Activated T-cell treated with anti-CD3 and anti-CD28 coated beads for 1 hour (primary cell): ENCODE results near the gene B3GNT2.
"Not testable (repeated sequence)": the region's sequence is repeated elsewhere in the genome, so short reads cannot be mapped to it uniquely, and the experiment has no call there.

Experiments used
- DNase-seq: peaks from one replicate; pipeline ENCODE4 v3.0.0-alpha.2; 2020; ENCODE audit warnings: low read depth

B3GNT2 gene, protein sequence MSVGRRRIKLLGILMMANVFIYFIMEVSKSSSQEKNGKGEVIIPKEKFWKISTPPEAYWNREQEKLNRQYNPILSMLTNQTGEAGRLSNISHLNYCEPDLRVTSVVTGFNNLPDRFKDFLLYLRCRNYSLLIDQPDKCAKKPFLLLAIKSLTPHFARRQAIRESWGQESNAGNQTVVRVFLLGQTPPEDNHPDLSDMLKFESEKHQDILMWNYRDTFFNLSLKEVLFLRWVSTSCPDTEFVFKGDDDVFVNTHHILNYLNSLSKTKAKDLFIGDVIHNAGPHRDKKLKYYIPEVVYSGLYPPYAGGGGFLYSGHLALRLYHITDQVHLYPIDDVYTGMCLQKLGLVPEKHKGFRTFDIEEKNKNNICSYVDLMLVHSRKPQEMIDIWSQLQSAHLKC

GRCh38 chr2:62195421-62196277 is at the start of gene B3GNT2:
Gene B3GNT2 (plus strand): TSS chr2:62196115. CDS start chr2:62222221, 26,106 bp downstream.
- DNase-seq = peak; percentile 79

GRCh38 chr2:62146790-62147189 is 49.1 kb upstream of the B3GNT2 start:
- DNase-seq = peak; percentile 7

DNA sequence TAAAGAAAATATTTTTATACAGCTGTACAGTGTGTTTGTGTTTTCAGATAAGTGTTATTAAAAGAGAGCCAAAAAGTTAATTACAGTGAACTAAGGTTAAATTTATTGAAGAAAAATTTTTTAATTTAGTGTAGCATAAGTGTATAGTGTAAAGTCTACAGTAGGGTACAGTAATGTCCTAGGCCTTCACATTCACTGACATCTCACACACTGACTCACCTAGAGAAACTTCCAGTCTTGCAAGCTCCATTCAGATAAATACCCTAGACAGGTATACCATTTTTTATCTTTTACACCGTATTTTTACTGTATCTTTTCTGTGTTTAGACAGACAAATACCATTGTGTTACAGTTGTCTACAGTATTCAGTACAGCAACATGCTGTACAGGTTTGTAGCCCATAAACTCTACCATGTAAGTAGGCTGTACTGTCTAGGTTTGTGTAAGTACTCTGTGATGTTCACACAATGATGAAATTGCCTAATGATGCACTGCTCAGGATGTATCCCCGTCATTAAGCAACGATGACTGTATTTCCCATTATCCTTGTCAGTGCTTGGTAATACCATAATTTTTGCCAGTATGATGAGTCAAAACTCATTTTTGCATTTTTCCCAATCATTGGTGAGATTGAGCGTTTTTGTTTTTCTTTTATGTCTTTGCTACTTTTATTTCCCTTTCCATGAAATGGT is 48.2 kb upstream of the B3GNT2 start:
- no peak for DNase-seq

DNA sequence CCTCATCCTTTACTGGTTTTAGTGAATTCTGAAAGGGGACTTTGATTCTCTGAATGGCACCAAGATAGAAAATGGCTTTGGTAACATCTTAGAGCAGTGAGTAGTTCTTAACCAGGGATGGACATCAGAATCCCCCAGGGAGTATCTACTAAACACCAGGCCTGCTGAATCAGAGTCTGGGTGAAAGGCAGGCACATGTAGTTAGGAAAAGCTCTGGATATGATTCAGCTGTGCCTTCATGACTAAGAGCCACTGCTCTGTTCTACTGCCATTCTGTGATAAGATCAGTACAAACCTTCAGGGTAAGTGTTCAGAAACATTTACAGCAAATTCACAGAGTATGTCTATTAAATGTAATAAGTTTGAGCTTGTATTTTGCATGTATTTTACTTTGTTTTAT is 46.2 kb upstream of the B3GNT2 start:
- DNase-seq = no peak

DNA sequence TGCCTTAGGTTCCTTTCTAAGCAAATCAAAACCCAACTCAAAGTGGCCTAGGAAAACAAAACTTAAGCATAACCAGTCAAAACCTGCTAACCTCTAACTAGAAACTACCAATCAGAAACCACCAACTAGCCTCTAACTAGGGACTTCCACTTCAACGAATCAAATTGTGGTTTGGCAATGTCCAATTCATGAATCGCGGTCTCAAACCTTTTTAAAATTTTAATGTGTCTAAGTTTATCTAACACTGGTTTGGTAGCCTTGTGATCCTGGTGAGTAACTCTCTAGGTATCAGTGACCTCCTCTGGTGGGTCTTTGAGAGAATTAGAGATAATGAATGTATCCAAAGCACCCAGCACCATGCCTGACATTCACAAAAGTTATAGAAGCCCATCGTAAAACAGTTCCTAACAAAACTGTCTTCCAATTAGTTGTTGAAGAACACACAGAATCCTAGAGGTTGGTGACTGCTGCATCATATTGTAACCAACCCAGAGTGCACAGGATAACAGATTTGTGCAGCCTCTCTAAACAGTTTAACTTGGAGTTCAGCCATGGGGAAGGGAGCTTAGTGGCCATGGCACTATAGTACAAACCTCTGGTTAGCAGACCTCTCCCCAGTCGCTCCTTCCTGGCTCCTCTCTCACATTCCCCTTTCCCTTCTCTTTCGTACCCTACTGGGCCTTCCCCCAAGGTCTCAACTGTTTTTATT is 45.2 kb upstream of the B3GNT2 start:
- DNase-seq = no peak

DNA sequence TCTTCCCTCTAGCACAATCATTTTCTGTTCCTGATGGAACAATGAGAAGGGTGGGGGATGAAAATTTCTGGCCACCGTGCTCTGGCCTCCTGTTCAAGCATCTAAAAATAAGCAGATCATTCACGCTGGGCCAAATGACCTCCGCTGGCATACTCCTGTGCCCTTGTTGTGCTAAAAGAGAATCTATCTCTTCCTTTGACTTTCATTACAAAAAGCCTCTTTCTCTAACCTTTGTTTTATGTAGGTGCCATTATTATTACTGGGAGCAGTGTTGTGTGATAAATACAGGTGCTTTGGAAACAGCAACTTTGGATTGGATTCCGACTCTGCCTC is 44.6 kb upstream of the B3GNT2 start:
- DNase-seq = no peak

- no peak for DNase-seq
These were observed 43.9 kb upstream of the B3GNT2 start for GRCh38 chr2:62152000-62152399.

GRCh38 chr2:62156861-62157496 is 38.9 kb upstream of the B3GNT2 start:
- no peak for DNase-seq

- no peak for DNase-seq
These were observed 37.3 kb upstream of the B3GNT2 start for GRCh38 chr2:62158444-62159121.

- DNase-seq = not testable (repeated sequence)
These were observed 35.2 kb upstream of the B3GNT2 start for GRCh38 chr2:62160691-62161090.

GRCh38 chr2:62163106-62163831 is 32.6 kb upstream of the B3GNT2 start:
- no peak for DNase-seq

DNA sequence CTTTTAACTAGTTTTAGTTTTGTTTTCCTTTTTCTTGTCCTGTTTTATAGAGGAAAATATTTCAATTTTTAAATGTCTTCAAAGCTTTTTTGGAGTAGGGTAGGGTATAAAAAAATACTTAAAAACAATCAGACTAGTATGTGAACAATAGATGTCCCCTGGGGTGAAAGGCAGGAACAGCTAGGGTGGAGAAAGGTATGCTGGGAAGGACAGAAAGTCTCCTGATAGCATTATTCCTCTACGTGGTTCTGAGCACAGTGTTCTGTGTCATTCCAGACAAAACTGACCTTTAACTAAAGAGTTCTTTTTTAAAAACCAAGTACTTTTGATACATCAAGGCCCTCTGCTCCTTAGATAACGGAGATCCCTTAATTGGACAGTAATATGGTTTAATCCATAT is 32.1 kb upstream of the B3GNT2 start:
- DNase-seq = no peak

- no peak for DNase-seq
These were observed 20.2 kb upstream of the B3GNT2 start for GRCh38 chr2:62175728-62176127.

GRCh38 chr2:62176801-62177200 is 19.1 kb upstream of the B3GNT2 start:
- DNase-seq = no peak

DNA sequence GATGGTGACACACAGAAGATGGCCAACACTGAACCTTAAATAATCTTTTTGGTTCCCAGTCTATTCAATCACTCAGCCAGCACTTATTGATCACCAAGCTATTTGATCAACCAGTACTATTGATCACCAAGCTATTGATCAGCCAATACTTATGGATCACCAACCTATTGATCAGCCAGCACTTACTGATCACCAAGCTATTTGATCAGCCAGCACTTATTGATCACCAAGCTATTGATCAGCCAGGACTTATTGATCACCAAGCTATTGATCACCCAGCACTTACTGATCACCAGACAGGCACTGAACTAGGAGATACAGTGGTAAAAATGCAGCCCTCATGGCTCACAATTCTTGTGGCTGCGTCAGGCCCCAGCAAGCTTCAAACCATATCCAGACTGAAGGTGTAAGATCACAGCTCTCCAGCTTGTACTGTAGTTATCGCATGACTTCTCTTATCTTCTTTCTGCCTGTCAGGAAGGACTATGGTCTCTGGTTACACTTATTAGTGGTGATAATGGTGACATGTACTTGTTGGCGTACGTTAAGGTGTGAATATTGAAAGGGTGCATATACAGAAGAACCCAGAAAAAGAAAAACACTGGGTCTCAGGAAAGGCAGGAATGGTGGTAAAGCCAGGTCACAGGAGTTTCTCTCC is 18.4 kb upstream of the B3GNT2 start:
- DNase-seq = no peak

GRCh38 chr2:62178741-62179271 is 17.1 kb upstream of the B3GNT2 start:
- DNase-seq = no peak

GRCh38 chr2:62180975-62181374 is 14.9 kb upstream of the B3GNT2 start:
- DNase-seq = no peak

GRCh38 chr2:62181843-62182242 is 14.1 kb upstream of the B3GNT2 start:
- DNase-seq = no peak

DNA sequence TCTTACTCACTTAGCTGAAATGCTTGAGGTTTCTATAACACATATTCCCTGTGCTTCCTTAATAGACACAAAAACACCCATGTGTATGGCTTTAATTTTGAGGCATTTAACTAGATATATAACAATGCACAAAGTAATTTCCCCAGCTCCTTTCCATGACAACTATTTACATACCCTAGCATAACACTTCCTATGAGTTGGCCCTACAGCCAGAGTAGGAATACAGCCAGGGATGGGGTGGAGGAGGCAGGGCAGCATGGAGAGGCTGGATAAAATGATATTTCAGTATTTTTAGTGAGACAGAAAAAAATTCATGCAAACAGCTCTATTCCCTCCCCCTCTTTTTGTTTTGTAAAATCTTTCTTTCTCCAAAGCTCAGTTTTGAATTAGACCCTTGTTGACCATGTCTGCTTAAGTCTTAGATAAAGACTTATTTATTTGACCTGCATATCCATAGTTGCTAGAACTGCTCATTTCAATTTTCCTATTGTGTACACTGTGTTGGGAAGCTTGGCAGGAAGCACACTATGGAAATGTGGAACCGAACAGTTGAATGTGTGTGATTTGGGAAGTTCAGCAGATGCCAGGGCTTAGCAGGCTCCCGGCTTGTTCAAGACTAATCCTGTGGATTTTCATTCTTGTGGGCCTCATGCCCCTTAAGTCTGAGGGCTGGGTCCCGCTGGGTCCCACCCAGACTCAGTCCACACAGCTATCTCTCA is 11.2 kb upstream of the B3GNT2 start:
- no peak for DNase-seq
